HG02981 (cell line): ENCODE measurements around the gene TXNDC2.
A peak's percentile ranks its signal among the peaks of the same experiment; 100 is the strongest.
"Not testable (repeated sequence)": the region's sequence is repeated elsewhere in the genome, so short reads cannot be mapped to it uniquely, and the experiment has no call there.

Source experiments
- ATAC-seq: cut with Tn5 transposase; IDR thresholded peaks from one replicate; pipeline ENCODE4 v1.9.1; 2021; ENCODE audit warnings: mild to moderate bottlenecking, moderate library complexity; ENCODE audit not compliant: unreplicated experiment

The TXNDC2 gene

DNA sequence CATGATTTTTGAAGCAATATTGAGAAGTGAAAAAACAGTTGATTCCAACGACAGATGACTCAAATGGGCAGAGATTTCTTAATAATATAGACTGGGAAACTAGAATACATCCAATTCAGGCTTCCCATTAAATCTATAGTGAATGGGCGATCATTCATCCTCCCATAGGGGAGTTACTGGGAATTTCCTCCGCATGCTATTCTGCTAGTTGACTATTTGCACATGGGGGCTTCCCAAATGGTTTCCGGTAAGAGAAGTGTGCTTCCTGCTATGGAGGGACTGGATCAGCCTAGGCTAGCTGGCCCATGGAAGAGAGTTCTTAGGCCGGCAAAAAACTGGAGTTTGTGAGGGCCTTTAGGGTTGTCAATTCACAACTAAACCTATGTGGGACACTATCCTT lies 25.5 kb downstream of the TXNDC2 start:
- no peak for ATAC-seq

DNA sequence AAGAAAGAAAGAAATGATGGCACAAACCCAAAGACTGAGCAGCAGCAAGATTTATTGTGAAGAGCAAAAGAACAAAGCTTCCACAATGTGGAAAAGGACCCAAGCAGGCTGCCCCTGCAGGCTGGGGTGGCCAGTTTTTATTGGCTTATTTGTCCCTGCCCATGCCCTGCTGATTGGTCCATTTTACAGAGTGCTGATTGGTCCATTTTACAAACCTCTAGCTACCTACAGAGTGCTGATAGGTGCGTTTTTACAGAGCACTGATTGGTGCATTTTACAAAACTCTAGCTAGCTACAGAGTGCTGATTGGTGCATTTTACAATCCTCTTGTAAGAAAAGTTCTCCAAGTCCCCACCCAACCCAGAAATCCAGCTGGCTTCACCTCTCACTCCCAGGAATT lies 26.5 kb downstream of the TXNDC2 start:
- not testable (repeated sequence) for ATAC-seq

- no peak for ATAC-seq
Measured at GRCh38 chr18:9913151-9913525, 27.4 kb downstream of the TXNDC2 start.

- ATAC-seq: peak; percentile 79
Measured at GRCh38 chr18:9913526-9914333, 28.0 kb downstream of the TXNDC2 start, which contains the start of gene VAPA. VAPA (plus strand) TSS chr18:9914016; CDS start chr18:9914257, 241 bp downstream.

DNA sequence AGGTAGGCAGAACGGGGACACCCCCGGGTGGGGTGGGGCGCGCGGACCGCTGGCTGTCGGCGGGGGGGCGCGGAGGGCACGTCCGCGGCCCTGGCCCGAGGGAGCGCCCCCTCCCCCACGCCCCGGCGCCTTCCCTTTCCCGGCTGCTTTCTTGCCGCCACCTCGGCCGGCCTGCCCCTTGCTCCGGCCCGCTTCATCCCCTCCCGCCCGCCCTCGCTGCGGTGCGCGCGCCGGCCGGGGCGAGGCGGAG lies 28.5 kb downstream of the TXNDC2 start:
- ATAC-seq: no peak

DNA sequence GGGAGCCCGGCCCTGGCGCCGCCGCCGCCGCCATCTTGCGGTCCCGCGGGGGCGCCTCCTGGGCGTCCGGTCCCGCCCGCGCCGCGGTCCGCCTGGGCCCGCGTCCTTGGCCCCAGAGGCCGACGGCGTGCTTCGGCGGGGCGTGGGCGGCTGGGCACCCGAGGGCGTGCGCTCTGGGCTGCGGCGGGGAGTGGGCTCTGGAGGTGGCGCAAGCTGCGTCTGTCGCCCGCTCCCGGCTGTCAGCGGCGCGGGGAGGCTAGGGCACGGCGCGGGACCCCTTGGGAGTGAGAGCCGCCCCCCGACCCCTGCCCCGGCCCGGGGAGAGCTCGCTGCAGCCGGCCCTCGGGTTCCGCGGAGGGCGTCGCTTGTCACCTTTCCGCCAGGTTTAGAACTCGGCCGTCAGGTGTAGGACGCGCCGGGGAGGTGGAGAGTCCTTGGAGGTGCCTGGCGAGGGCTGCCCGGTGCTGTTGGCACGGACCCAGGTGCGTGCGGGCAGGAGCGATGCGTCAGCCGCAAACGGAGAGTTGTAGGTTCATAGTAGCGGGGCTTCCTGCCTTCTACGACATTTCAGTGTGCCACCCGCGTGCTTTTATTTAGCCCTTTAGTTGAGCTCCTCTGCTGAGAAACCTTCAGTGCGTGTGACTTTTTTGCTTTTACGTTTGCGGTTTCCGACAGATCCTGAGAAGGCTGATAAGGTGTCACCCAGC lies 29.0 kb downstream of the TXNDC2 start:
- ATAC-seq: peak; percentile 35

GRCh38 chr18:9915291-9916076 lies 29.7 kb downstream of the TXNDC2 start:
- no peak for ATAC-seq

DNA sequence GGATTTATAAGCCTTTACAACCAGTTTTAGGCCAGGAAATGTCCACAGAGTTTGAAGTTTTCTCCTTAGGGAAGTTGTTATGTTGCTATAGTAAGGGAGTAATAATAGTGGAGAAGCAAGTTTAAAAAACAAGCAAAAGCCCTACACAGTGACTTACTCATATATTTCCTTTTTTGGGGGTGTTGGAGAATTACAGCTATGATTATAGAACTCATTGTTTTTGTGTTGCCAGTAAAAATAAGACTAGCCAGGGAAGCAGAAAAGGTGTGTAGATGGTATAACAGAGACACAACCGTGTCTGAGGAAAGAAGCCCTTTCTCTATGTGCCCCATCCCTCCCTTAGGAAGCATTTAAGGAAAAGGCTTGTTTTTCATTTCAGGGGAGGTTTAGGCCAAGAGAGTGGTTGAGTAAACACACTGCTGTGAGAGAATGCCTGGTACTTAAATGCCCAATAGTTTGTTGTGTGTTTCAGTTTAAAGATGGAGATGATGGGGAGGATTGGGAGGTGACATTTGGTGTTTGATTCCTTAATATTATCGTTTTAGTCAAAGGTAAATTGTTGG lies 30.4 kb downstream of the TXNDC2 start:
- no peak for ATAC-seq

DNA sequence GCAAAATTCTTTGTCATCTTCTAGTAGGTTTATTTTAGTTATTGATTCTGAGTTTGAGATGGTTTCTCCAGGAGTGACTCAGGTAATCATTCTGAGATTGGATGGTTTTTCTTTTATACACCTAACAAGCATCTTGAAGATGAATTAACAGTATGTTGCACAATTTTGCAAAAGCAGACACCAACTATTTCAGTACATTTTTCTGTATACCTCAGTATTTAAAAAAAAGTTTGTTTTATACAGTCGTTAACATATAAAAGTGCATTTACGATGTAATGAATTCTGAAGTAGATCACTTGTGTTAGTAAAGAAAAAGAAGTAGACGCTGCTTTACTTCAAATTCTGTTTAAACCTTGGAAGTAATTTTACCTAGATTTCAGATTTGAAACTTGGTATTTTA lies 31.0 kb downstream of the TXNDC2 start:
- no peak for ATAC-seq

DNA sequence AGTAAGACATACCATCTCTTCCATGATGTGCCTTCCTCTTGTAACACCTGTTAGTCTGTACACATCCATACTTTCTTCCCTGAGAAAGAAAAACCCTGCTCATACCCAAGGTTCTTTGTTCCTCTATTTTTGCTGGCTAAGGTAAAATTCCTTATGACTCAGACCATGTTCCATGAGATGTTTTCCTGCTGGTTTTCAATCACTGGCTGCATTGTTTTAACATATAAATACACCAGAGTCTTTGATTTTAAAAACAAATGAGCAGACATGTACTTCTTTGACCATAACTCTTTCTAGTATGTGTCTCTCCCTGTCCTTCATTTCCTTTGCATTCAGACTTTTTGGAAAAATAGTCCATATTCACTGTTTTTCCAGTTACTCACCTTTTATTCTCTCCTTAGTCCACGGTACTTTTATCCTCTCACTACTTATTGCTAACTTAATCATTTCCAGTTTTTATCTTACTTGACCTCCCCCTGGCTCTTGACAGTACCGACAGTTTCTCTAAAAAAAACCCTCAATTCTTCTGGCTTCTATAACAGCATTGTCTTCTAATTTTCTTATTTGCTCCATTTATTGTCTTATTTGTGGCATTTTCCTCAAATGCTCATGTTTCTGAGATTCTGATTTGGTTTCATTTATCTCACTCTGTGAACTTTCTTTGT lies 32.4 kb downstream of the TXNDC2 start:
- ATAC-seq: no peak

GRCh38 chr18:9919564-9920232 lies 33.9 kb downstream of the TXNDC2 start:
- ATAC-seq: no peak

- no peak for ATAC-seq
Measured at GRCh38 chr18:9922592-9923311, 37.0 kb downstream of the TXNDC2 start.

DNA sequence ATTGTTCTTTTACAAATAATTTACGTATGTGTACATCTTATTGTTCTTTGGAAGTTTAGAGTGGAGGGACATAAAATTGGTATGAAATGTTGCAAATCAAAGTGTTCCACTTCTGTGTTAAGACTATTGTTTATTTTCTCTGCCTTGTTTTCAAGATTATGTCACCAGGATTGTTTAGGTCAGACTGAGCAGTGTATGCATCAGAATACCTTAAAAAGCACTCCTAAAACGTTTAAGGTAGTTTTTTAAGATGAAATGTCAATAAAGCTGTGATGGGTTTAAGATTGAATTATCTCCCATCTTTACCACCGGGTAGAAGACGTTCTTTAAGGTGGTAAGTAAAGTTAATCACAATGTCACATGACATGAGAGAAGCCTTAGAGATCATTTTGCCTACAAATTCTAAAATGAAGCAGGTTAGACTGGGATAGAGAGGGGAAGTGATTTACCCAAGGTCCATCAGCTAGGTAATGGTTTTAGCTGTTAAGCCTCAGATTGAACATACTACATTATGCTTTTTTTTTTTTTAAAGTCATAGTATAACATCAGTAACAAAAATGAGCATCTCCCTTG lies 38.7 kb downstream of the TXNDC2 start:
- ATAC-seq: no peak

DNA sequence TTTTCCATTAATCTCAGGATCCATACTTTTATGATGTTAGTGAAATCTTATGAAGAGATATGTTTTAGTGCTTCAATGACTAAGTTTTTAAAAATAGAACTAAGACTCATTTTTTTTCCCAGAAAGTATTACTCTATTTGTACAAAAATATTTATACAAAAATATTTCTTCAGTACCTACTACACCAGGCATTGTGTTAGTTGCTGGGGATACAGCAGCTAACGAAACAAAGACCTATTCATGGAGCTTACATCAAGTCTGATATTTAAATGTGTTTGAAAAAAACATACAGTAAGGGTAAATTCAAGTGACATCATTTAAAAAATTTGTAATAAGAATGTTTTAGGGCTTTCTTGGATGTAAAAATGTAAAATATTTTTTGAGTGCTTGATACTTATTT lies 39.6 kb downstream of the TXNDC2 start:
- ATAC-seq: no peak

DNA sequence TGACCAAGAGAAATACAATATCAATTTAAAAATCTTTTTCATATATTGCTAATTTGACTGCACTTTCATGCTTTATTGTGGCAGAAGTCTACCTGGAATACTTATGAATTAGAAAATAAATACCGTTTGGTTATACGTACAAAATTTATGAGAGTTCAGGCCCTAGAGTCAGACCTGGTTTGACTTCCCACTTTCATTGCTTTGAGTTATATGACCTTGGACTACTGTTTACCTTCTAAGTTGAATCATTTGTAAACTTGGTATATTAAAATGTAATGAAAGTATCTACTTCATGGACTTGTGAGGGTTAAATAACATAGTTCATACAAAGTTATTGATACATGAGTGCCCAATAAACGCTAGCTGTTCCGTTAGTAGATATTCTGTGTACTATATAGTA lies 40.0 kb downstream of the TXNDC2 start:
- ATAC-seq: no peak

GRCh38 chr18:9926223-9926894 lies 40.6 kb downstream of the TXNDC2 start:
- ATAC-seq: no peak

- ATAC-seq: no peak
Measured at GRCh38 chr18:9926977-9927376, 41.2 kb downstream of the TXNDC2 start.

DNA sequence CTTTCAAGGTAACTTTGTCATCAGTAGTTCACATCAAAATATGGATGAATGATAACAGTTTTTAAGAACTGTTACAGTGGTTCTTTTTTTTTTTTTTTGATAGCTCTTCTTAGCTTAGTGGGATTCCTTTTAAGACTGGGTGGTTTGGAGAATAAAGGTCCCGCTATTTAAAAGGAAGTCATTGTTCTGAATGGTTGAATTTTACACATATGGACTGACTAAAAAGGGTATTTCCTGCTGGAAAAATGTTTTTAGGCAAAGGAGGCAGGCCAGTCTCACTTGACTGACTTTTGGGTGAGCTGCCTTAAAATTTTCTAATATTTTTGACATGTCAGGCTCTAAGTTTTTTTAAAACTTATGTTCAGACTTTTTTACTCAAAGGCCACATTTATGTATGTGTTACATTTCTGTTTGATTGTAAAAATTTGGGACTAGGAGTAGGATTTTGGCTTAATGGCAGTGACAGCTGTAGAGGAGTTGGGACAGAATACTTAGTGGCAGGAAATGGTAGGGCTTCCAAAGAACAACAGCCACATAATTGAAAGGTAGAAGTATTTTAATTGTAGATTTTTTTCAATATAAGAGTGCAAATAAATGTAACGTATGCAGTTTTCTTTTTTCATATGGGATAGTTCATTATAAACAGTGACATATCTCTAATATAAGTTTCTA lies 41.8 kb downstream of the TXNDC2 start:
- no peak for ATAC-seq
